ENCODE data around the gene RPL41. TPM values are rescaled to one million over a fixed set of nuclear protein-coding genes. Genes with fewer than 3 reads are reported as not detected.
"Not testable (repeated sequence)": the region's sequence is repeated elsewhere in the genome, so short reads cannot be mapped to it uniquely, and the experiment has no call there.

The RPL41 gene
- total RNA-seq, 1 experiment from 2014 or later = 3,839 TPM

GRCh38 chr12:56152756-56153677 is 36.6 kb downstream of the RPL41 start:
- Histone ChIP-seq H3K36me3 (replicated peaks; ENCODE audit: control insufficient read depth, insufficient read depth, low read length) (peaks cover 7% of the 10 kb centered on the region), H3K4me3 (ENCODE audit: insufficient read depth, low read depth, low read length) (peak overlapping the region; percentile 70), H3K27me3 (ENCODE audit: control insufficient read depth, insufficient read depth, low read length) (no peaks in the 10 kb centered on the region)
- DNase-seq = no peak

- Histone ChIP-seq H3K36me3 (replicated peaks; ENCODE audit: control insufficient read depth, insufficient read depth, low read length) (peaks cover 7% of the 10 kb centered on the region), H3K4me3 (ENCODE audit: insufficient read depth, low read depth, low read length) (no peak overlapping the region), H3K27me3 (ENCODE audit: control insufficient read depth, insufficient read depth, low read length) (no peaks in the 10 kb centered on the region)
- DNase-seq = no peak
These were observed 37.2 kb downstream of the RPL41 start for GRCh38 chr12:56153678-56154065.

- H3K36me3 ChIP-seq (replicated peaks; ENCODE audit: control insufficient read depth, insufficient read depth, low read length) = peaks cover 9% of the 10 kb centered on the region
- DNase-seq = no peak
- no peaks in the 10 kb centered on the region for H3K27me3 ChIP-seq (ENCODE audit: control insufficient read depth, insufficient read depth, low read length)
- no peak overlapping the region for H3K4me3 ChIP-seq (ENCODE audit: insufficient read depth, low read depth, low read length)
These were observed 37.9 kb downstream of the RPL41 start for GRCh38 chr12:56154246-56154771.

- H3K27me3 ChIP-seq (ENCODE audit: control insufficient read depth, insufficient read depth, low read length) = no peaks in the 10 kb centered on the region
- no peak for DNase-seq
- no peak overlapping the region for H3K4me3 ChIP-seq (ENCODE audit: insufficient read depth, low read depth, low read length)
- peaks cover 14% of the 10 kb centered on the region for H3K36me3 ChIP-seq (replicated peaks; ENCODE audit: control insufficient read depth, insufficient read depth, low read length)
These were observed 38.4 kb downstream of the RPL41 start for GRCh38 chr12:56154818-56155217.

- no peaks in the 10 kb centered on the region for H3K27me3 ChIP-seq (ENCODE audit: control insufficient read depth, insufficient read depth, low read length)
- peaks cover 18% of the 10 kb centered on the region for H3K36me3 ChIP-seq (replicated peaks; ENCODE audit: control insufficient read depth, insufficient read depth, low read length)
- no peak for DNase-seq
- H3K4me3 ChIP-seq (ENCODE audit: insufficient read depth, low read depth, low read length) = no peak overlapping the region
These were observed 38.9 kb downstream of the RPL41 start for GRCh38 chr12:56155256-56155845.

GRCh38 chr12:56156464-56157200 is 40.2 kb downstream of the RPL41 start:
- H3K4me3 ChIP-seq (ENCODE audit: insufficient read depth, low read depth, low read length) = peak overlapping the region; percentile 44
- peaks cover 31% of the 10 kb centered on the region for H3K36me3 ChIP-seq (replicated peaks; ENCODE audit: control insufficient read depth, insufficient read depth, low read length)
- DNase-seq; H3K27me3 ChIP-seq (ENCODE audit: control insufficient read depth, insufficient read depth, low read length): not testable (repeated sequence)

GRCh38 chr12:56157201-56158028 is 41.0 kb downstream of the RPL41 start:
- peaks cover 36% of the 10 kb centered on the region for H3K36me3 ChIP-seq (replicated peaks; ENCODE audit: control insufficient read depth, insufficient read depth, low read length)
- peak; percentile 93 for DNase-seq
- peak overlapping the region; percentile 44 for H3K4me3 ChIP-seq (ENCODE audit: insufficient read depth, low read depth, low read length)
- no peaks in the 10 kb centered on the region for H3K27me3 ChIP-seq (ENCODE audit: control insufficient read depth, insufficient read depth, low read length)

GRCh38 chr12:56158029-56158925 is 41.8 kb downstream of the RPL41 start, which contains the start of gene MYL6:
MYL6 (plus strand) TSS chr12:56158359; CDS start chr12:56158402, 43 bp downstream.
- H3K36me3 ChIP-seq (replicated peaks; ENCODE audit: control insufficient read depth, insufficient read depth, low read length) = peaks cover 40% of the 10 kb centered on the region
- no peaks in the 10 kb centered on the region for H3K27me3 ChIP-seq (ENCODE audit: control insufficient read depth, insufficient read depth, low read length)
- peak within 1 kb of the TSS; percentile 70 for H3K4me3 ChIP-seq (ENCODE audit: insufficient read depth, low read depth, low read length)
- peak; percentile 95 for DNase-seq

GRCh38 chr12:56158926-56159461 is 42.6 kb downstream of the RPL41 start:
- peak; percentile 76 for DNase-seq
- Histone ChIP-seq H3K27me3 (ENCODE audit: control insufficient read depth, insufficient read depth, low read length) (no peaks in the 10 kb centered on the region), H3K36me3 (replicated peaks; ENCODE audit: control insufficient read depth, insufficient read depth, low read length) (peaks cover 43% of the 10 kb centered on the region), H3K4me3 (ENCODE audit: insufficient read depth, low read depth, low read length) (peak overlapping the region; percentile 70)

GRCh38 chr12:56159482-56160192 is 43.2 kb downstream of the RPL41 start:
- peaks cover 44% of the 10 kb centered on the region for H3K36me3 ChIP-seq (replicated peaks; ENCODE audit: control insufficient read depth, insufficient read depth, low read length)
- DNase-seq = no peak

GRCh38 chr12:56160193-56160763 is 43.8 kb downstream of the RPL41 start:
- Histone ChIP-seq H3K36me3 (replicated peaks; ENCODE audit: control insufficient read depth, insufficient read depth, low read length) (peaks cover 46% of the 10 kb centered on the region), H3K4me3 (ENCODE audit: insufficient read depth, low read depth, low read length) (peak overlapping the region; percentile 70), H3K27me3 (ENCODE audit: control insufficient read depth, insufficient read depth, low read length) (no peaks in the 10 kb centered on the region)
- no peak for DNase-seq

More at GRCh38 chr12:56159482-56160192, 43.2 kb downstream of the RPL41 start:
- no peaks in the 10 kb centered on the region for H3K27me3 ChIP-seq (ENCODE audit: control insufficient read depth, insufficient read depth, low read length)
- H3K4me3 ChIP-seq (ENCODE audit: insufficient read depth, low read depth, low read length) = peak overlapping the region; percentile 70

All from H7 (cell line).